Progenitor cell of endocrine pancreas (in vitro differentiated cells): Measurements from ENCODE around the gene BTBD3. TPM values are rescaled to one million over a fixed set of nuclear protein-coding genes. Genes with fewer than 3 reads are reported as not detected.

Experiments
- DNase-seq: peaks from one replicate; pipeline ENCODE4 v3.0.0; 2021; ENCODE audit warnings: low spot score; ENCODE audit not compliant: unreplicated experiment
- H3K27ac Mint-ChIP-seq: 2 replicates; pipeline ENCODE4 v1.8.0; 2021; ENCODE audit warnings: mild to moderate bottlenecking, moderate library complexity, mixed read lengths
- H3K27me3 Mint-ChIP-seq: 2 replicates; pipeline ENCODE4 v1.8.0; 2021; ENCODE audit warnings: mixed read lengths
- H3K36me3 Mint-ChIP-seq: 2 replicates; pipeline ENCODE4 v1.8.0; 2022; ENCODE audit warnings: mixed read lengths; ENCODE audit not compliant: insufficient read depth
- H3K4me1 Mint-ChIP-seq: 2 replicates; pipeline ENCODE4 v1.8.0; 2021; ENCODE audit warnings: low read depth, mixed read lengths
- H3K4me3 Mint-ChIP-seq: 2 replicates; pipeline ENCODE4 v1.8.0; 2021; ENCODE audit warnings: low read depth, mild to moderate bottlenecking, moderate library complexity, mixed read lengths
- H3K9me3 Mint-ChIP-seq: 2 replicates; pipeline ENCODE4 v1.8.0; 2021; ENCODE audit warnings: low read depth, mixed read lengths
- CTCF ChIP-seq: fragments of 200-600 bp; sonication (generic); IDR thresholded peaks from one replicate; pipeline ENCODE4 v1.5.0; 2021; ENCODE audit warnings: antibody characterized with exemption, mild to moderate bottlenecking; ENCODE audit not compliant: unreplicated experiment
- total RNA-seq: library from RNA; stranded (reverse); gene quantifications from 2 replicates; pipeline ENCODE4 v1.2.1, GENCODE V29; 2021

Gene BTBD3
- total RNA-seq, 1 donor from 2014 or later = 98.9 TPM

GRCh38 chr20:11935212-11936154 lies 17.8 kb downstream of the BTBD3 start:
- TF ChIP-seq CTCF = no peak
- Mint-ChIP-seq H3K4me3 (no peak overlapping the region), H3K36me3 (peaks cover 5% of the 10 kb centered on the region), H3K4me1 (peaks cover 15% of the 10 kb centered on the region), H3K27me3 (no peaks in the 10 kb centered on the region), H3K27ac (peak overlapping the region; percentile 75), H3K9me3 (no peaks in the 10 kb centered on the region)
- DNase-seq = no peak

- peaks cover 15% of the 10 kb centered on the region for H3K4me1 Mint-ChIP-seq
- DNase-seq = no peak
- peaks cover 5% of the 10 kb centered on the region for H3K36me3 Mint-ChIP-seq
Measured at GRCh38 chr20:11936157-11936556, 18.5 kb downstream of the BTBD3 start.

GRCh38 chr20:11937230-11937629 lies 19.5 kb downstream of the BTBD3 start:
- Mint-ChIP-seq H3K27me3 (no peaks in the 10 kb centered on the region), H3K4me1 (peaks cover 15% of the 10 kb centered on the region), H3K27ac (no peak overlapping the region), H3K9me3 (no peaks in the 10 kb centered on the region), H3K36me3 (no peaks in the 10 kb centered on the region), H3K4me3 (no peak overlapping the region)
- no peak for DNase-seq
- no peak for TF ChIP-seq CTCF

More at GRCh38 chr20:11936157-11936556, 18.5 kb downstream of the BTBD3 start:
- no peaks in the 10 kb centered on the region for H3K9me3 Mint-ChIP-seq
- H3K27ac Mint-ChIP-seq = peak overlapping the region; percentile 75
- H3K27me3 Mint-ChIP-seq = no peaks in the 10 kb centered on the region
- H3K4me3 Mint-ChIP-seq = no peak overlapping the region
- TF ChIP-seq CTCF = no peak

- no peak for TF ChIP-seq CTCF
- H3K36me3 Mint-ChIP-seq = no peaks in the 10 kb centered on the region
- H3K27me3 Mint-ChIP-seq = no peaks in the 10 kb centered on the region
- H3K9me3 Mint-ChIP-seq = no peaks in the 10 kb centered on the region
- no peak overlapping the region for H3K27ac Mint-ChIP-seq
- no peak overlapping the region for H3K4me3 Mint-ChIP-seq
- DNase-seq = no peak
- no peaks in the 10 kb centered on the region for H3K4me1 Mint-ChIP-seq
Measured at GRCh38 chr20:11941593-11942246, 24.0 kb downstream of the BTBD3 start.

- Mint-ChIP-seq H3K4me3 (no peak overlapping the region), H3K9me3 (no peaks in the 10 kb centered on the region), H3K27ac (no peak overlapping the region), H3K27me3 (no peaks in the 10 kb centered on the region), H3K36me3 (no peaks in the 10 kb centered on the region), H3K4me1 (no peaks in the 10 kb centered on the region)
- no peak for TF ChIP-seq CTCF
- DNase-seq = no peak
Measured at GRCh38 chr20:11943778-11944177, 26.1 kb downstream of the BTBD3 start.
